HepG2 (cell line): ENCODE results near the gene CCL27. TPM values are rescaled to one million over a fixed set of nuclear protein-coding genes. Genes with fewer than 3 reads are reported as not detected.

ENCODE experiments used
- ARHGAP35 ChIP-seq: sonication (generic); formaldehyde crosslinking; IDR thresholded peaks from 2 replicates; pipeline ENCODE4 v1.9.0; 2022; ENCODE audit warnings: mild to moderate bottlenecking, inconsistent platforms, moderate library complexity, missing genetic modification reagents, borderline replicate concordance
- ELF3 ChIP-seq: IDR thresholded peaks from 2 replicates; pipeline ENCODE4 v1.6.1; 2016; ENCODE audit warnings: missing genetic modification reagents, missing compliant biosample characterization
- JARID2 ChIP-seq: sonication (generic); formaldehyde crosslinking; IDR thresholded peaks from 2 replicates; pipeline ENCODE4 v1.8.1; 2023; ENCODE audit warnings: missing genetic modification reagents, inconsistent platforms; ENCODE audit not compliant: insufficient replicate concordance
- KAT8 ChIP-seq: IDR thresholded peaks from 2 replicates; pipeline ENCODE4 v1.6.1; 2016; ENCODE audit warnings: missing genetic modification reagents, missing compliant biosample characterization
- MAFK ChIP-seq, 2 experiments: IDR thresholded peaks in 1 of 2; conservative IDR thresholded peaks in 1 of 2; 2 replicates each; pipeline ENCODE4 v1.6.1; 2011; ENCODE audit warnings: improper control_type of control experiment in 2 of 2, low read length in 2 of 2
- MIXL1 ChIP-seq: IDR thresholded peaks from 2 replicates; pipeline ENCODE4 v1.6.1; 2016
- MTF1 ChIP-seq: sonication (generic); formaldehyde crosslinking; IDR thresholded peaks from 2 replicates; pipeline ENCODE4 v1.5.0; 2020; ENCODE audit warnings: missing genetic modification reagents
- MXD4 ChIP-seq: IDR thresholded peaks from 2 replicates; pipeline ENCODE4 v1.6.1; 2016; ENCODE audit warnings: mild to moderate bottlenecking, missing biosample characterization, missing genetic modification reagents
- NRL ChIP-seq: sonication (generic); formaldehyde crosslinking; IDR thresholded peaks from 2 replicates; pipeline ENCODE4 v1.5.0; 2020; ENCODE audit warnings: missing genetic modification reagents, mild to moderate bottlenecking, moderate library complexity, borderline replicate concordance
- SAFB2 ChIP-seq: sonication (generic); formaldehyde crosslinking; IDR thresholded peaks from 2 replicates; pipeline ENCODE4 v1.5.1; 2020; ENCODE audit warnings: missing genetic modification reagents, low read depth, mild to moderate bottlenecking, borderline replicate concordance
- SIN3A ChIP-seq: IDR thresholded peaks from 2 replicates; pipeline ENCODE4 v1.6.1; 2011; ENCODE audit warnings: low read depth, mild to moderate bottlenecking, control low read depth, low read length, borderline replicate concordance
- SMARCC2 ChIP-seq: fragments of 450-650 bp; IDR thresholded peaks from 2 replicates; pipeline ENCODE4 v1.6.1; 2017; ENCODE audit warnings: antibody characterized with exemption, mild to moderate bottlenecking
- TMF1 ChIP-seq: sonication (generic); formaldehyde crosslinking; IDR thresholded peaks from 2 replicates; pipeline ENCODE4 v1.8.1; 2022; ENCODE audit warnings: low read depth, missing genetic modification reagents
- ZBTB25 ChIP-seq: IDR thresholded peaks from 2 replicates; pipeline ENCODE4 v1.6.1; 2018; ENCODE audit warnings: missing genetic modification reagents
- ZBTB3 ChIP-seq: sonication (generic); formaldehyde crosslinking; IDR thresholded peaks from 2 replicates; pipeline ENCODE4 v1.4.0; 2020; ENCODE audit warnings: low read depth, mild to moderate bottlenecking, moderate library complexity, missing genetic modification reagents, borderline replicate concordance
- ZFAT ChIP-seq: sonication (generic); formaldehyde crosslinking; conservative IDR thresholded peaks from 2 replicates; pipeline ENCODE4 v1.8.1; 2023; ENCODE audit warnings: missing genetic modification reagents, inconsistent platforms
- ZNF138 ChIP-seq: sonication (generic); formaldehyde crosslinking; IDR thresholded peaks from 2 replicates; pipeline ENCODE4 v1.5.0; 2020; ENCODE audit warnings: mild to moderate bottlenecking, low read depth, missing genetic modification reagents
- ZNF143 ChIP-seq: sonication (generic); formaldehyde crosslinking; IDR thresholded peaks from 2 replicates; pipeline ENCODE4 v1.4.0; 2020; ENCODE audit warnings: missing genetic modification reagents
- ZNF460 ChIP-seq: sonication (generic); formaldehyde crosslinking; IDR thresholded peaks from 2 replicates; pipeline ENCODE4 v1.5.1; 2020; ENCODE audit warnings: missing genetic modification reagents, mild to moderate bottlenecking, borderline replicate concordance
- ZNF557 ChIP-seq: sonication (generic); formaldehyde crosslinking; IDR thresholded peaks from 2 replicates; pipeline ENCODE4 v1.4.0; 2020; ENCODE audit warnings: missing genetic modification reagents
- ZNF572 ChIP-seq: sonication (generic); formaldehyde crosslinking; IDR thresholded peaks from 2 replicates; pipeline ENCODE4 v1.5.1; 2020; ENCODE audit warnings: mild to moderate bottlenecking, missing genetic modification reagents
- ZNF616 ChIP-seq: sonication (generic); formaldehyde crosslinking; IDR thresholded peaks from 2 replicates; pipeline ENCODE4 v1.5.0; 2020; ENCODE audit warnings: low read depth, mild to moderate bottlenecking, missing genetic modification reagents
- ZSCAN31 ChIP-seq: sonication (generic); formaldehyde crosslinking; IDR thresholded peaks from 2 replicates; pipeline ENCODE4 v1.5.0; 2020; ENCODE audit warnings: low read depth, mild to moderate bottlenecking, missing genetic modification reagents
- ZSCAN9 ChIP-seq: IDR thresholded peaks from 2 replicates; pipeline ENCODE4 v1.6.1; 2016; ENCODE audit warnings: borderline replicate concordance
- polyA plus RNA-seq, 8 experiments: library from polyadenylated mRNA; depleted of rRNA in 3 of 8; stranded (reverse) in 7 of 8; unstranded in 1 of 8; fragments of >200 nt; fragmentation: Illumina TruSeq in 4 of 8; extraction: Trizol in 4 of 8; gene quantifications; 2 replicates each; pipeline versions ENCODE4 v1.2.1 to v1.2.3, GENCODE V29; 2011 to 2016; ENCODE audit warnings: low read depth in 4 of 8, missing spikeins in 1 of 8, mixed read lengths in 1 of 8; ENCODE audit not compliant: insufficient read depth in 1 of 8
- total RNA-seq, 5 experiments: library from RNA; depleted of rRNA; stranded (reverse); fragments of >200 nt; fragmentation: Illumina TruSeq; extraction: Trizol; gene quantifications; 2 replicates each; pipeline ENCODE4 v1.2.3, GENCODE V29; 2016; ENCODE audit warnings: low read depth in 1 of 5
- TF ChIP-seq, protein P1 (sequence below): IDR thresholded peaks from 2 replicates; pipeline ENCODE4 v1.6.1; 2016; ENCODE audit warnings: low read depth
- TF ChIP-seq, protein P2 (sequence below): sonication (generic); formaldehyde crosslinking; IDR thresholded peaks from 2 replicates; pipeline ENCODE4 v1.9.0; 2022; ENCODE audit warnings: low read depth, missing genetic modification reagents

The CCL27 gene
- total and polyA plus RNA-seq, 2 of the 13 experiments (the other 11 are each of a cell fraction or from before 2014, with no cell fraction given), result not detected

GRCh38 chr9:34651876-34652601, 10.4 kb downstream of the CCL27 start, which contains the start of gene IL11RA (continued):
- TF ChIP-seq ZNF143 (no peak; the same call in 1 of the 2 replicates), MAFK (conservative IDR thresholded peaks at IDR 0.05 in 1 of 2, IDR thresholded peaks at IDR 0.05 in 1 of 2; ENCODE audit: low read length in 2 of 2) (no peak), ZFAT (no peak), TMF1 (no peak), ZNF616 (CRISPR knock-in tag) (no peak), JARID2 (CRISPR knock-in tag) (no peak), NRL (CRISPR knock-in tag) (peak; percentile 46; the same call in 1 of the 2 replicates), ZNF138 (CRISPR knock-in tag) (no peak), SAFB2 (CRISPR knock-in tag) (no peak; the same call in 1 of the 2 replicates), ELF3 (peak; percentile 61; the same call in 1 of the 2 replicates), MXD4 (no peak; the same call in 1 of the 2 replicates), SMARCC2 (no peak), ZNF572 (CRISPR knock-in tag) (no peak), ZBTB3 (CRISPR knock-in tag) (no peak), ZSCAN31 (no peak), KAT8 (CRISPR knock-in tag) (peak; percentile 83), MIXL1 (CRISPR knock-in tag) (no peak), ZBTB25 (peak; percentile 36; the same call in 1 of the 2 replicates), MTF1 (CRISPR knock-in tag) (no peak), SIN3A (peak; percentile 77; the same call in 1 of the 2 replicates), ARHGAP35 (CRISPR knock-in tag) (no peak; the same call in 1 of the 2 replicates), ZNF557 (no peak), ZSCAN9 (no peak), ZNF460 (no peak)
- TF ChIP-seq, protein P1, sequence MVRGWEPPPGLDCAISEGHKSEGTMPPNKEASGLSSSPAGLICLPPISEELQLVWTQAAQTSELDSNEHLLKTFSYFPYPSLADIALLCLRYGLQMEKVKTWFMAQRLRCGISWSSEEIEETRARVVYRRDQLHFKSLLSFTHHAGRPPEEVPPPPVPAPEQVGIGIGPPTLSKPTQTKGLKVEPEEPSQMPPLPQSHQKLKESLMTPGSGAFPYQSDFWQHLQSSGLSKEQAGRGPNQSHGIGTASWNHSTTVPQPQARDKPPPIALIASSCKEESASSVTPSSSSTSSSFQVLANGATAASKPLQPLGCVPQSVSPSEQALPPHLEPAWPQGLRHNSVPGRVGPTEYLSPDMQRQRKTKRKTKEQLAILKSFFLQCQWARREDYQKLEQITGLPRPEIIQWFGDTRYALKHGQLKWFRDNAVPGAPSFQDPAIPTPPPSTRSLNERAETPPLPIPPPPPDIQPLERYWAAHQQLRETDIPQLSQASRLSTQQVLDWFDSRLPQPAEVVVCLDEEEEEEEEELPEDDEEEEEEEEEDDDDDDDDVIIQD (CRISPR knock-in tag), result peak; percentile 67
- TF ChIP-seq, protein P2, sequence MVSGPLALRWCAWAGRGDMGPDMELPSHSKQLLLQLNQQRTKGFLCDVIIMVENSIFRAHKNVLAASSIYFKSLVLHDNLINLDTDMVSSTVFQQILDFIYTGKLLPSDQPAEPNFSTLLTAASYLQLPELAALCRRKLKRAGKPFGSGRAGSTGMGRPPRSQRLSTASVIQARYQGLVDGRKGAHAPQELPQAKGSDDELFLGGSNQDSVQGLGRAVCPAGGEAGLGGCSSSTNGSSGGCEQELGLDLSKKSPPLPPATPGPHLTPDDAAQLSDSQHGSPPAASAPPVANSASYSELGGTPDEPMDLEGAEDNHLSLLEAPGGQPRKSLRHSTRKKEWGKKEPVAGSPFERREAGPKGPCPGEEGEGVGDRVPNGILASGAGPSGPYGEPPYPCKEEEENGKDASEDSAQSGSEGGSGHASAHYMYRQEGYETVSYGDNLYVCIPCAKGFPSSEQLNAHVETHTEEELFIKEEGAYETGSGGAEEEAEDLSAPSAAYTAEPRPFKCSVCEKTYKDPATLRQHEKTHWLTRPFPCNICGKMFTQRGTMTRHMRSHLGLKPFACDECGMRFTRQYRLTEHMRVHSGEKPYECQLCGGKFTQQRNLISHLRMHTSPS (CRISPR knock-in tag), result peak; percentile 81
